Right lobe of liver (tissue), 6 donors: Measurements from ENCODE around the gene FHOD1. TPM values are rescaled to one million over a fixed set of nuclear protein-coding genes. Genes with fewer than 3 reads are reported as not detected.

Experiments
- ATAC-seq, 4 donors: fragments of 200-7000 bp; cut with Tn5 transposase; one replicate each; pipeline ENCODE4 v1.9.1; 2020; ENCODE audit warnings: mild to moderate bottlenecking in 4 of 4, moderate library complexity in 4 of 4
- DNase-seq, 3 donors: peaks; one replicate each; pipeline ENCODE4 v3.0.0-alpha.2; 2020
- H3K27ac ChIP-seq, 3 donors: fragments of 200-600 bp; one replicate each; pipeline ENCODE4 v1.8.0; 2022
- H3K27me3 ChIP-seq, 2 donors: fragments of 200-600 bp; one replicate each; pipeline ENCODE4 v1.8.0; 2022
- H3K36me3 ChIP-seq, 4 donors: fragments of 200-600 bp; sonication (generic) in 1 of 4; one replicate each; pipeline versions ENCODE4 v1.5.1 to v1.8.0; 2017 to 2022; ENCODE audit warnings: control low read depth in 1 of 4
- H3K4me1 ChIP-seq, 4 donors: fragments of 200-600 bp; sonication (generic) in 1 of 4; one replicate each; pipeline versions ENCODE4 v1.5.1 to v1.8.0; 2017 to 2022; ENCODE audit warnings: control low read depth in 1 of 4
- H3K4me3 ChIP-seq, 3 donors: fragments of 200-600 bp; one replicate each; pipeline ENCODE4 v1.8.0; 2022
- H3K9me3 ChIP-seq, 4 donors: fragments of 200-600 bp; sonication (generic) in 1 of 4; one replicate each; pipeline versions ENCODE4 v1.5.1 to v1.8.0; 2017 to 2022; ENCODE audit warnings: control low read depth in 1 of 4
- POLR2A ChIP-seq: fragments of 450-650 bp; IDR thresholded peaks from one replicate; pipeline ENCODE4 v1.6.1; 2017; ENCODE audit warnings: antibody characterized with exemption, mild to moderate bottlenecking
- WGBS: methylation state at CpG from one replicate; pipeline ENCODE4 v1.1.6; 2018; ENCODE audit warnings: low coverage, low lambda C conversion rate; ENCODE audit not compliant: insufficient coverage; ENCODE audit errors: missing lambda C conversion rate; 5-methylcytosine and 5-hydroxymethylcytosine counted together
- intact Hi-C, 2 donors: fragments of 100-400 bp; cut with DNase I; formaldehyde crosslinking; loops; one replicate each; pipeline versions ENCODE4 v1.11.2 to v1.14.1; 2022
- total RNA-seq, 6 experiments: library from RNA; depleted of rRNA in 2 of 6; stranded (reverse); fragments of >200 nt in 2 of 6; fragmentation: NEBNext Ultra II Directional in 3 of 6; extraction: Animal tissue kit (Norgen Biotek cat#: 25700) in 3 of 6; gene quantifications; one replicate each; pipeline versions ENCODE4 v1.1.0 to v1.2.4, GENCODE V29; 2016 to 2023
- TF ChIP-seq, protein P1 (sequence below), 4 donors: fragments of 200-600 bp in 3 of 4; fragments of 450-650 bp in 1 of 4; IDR thresholded peaks; one replicate each; pipeline versions ENCODE4 v1.5.1 to v1.8.0; 2016 to 2022; ENCODE audit warnings: antibody characterized with exemption in 4 of 4, mild to moderate bottlenecking in 2 of 4
- donor health status: DM: no; HTN: yes; CAD: no.
- donor health status: DM: no; HTN: no; CAD: no.
- donor health status: DM: no; HTN: no; CAD: no.
- donor health status: DM: no; HTN: yes; CAD: no.
- donor health status: DM: no; HTN: yes; CAD: no.

The FHOD1 gene
- total RNA-seq, 6 experiments from 2014 or later = 2.3 to 9.6 (median 3.5) TPM

GRCh38 chr16:67248073-67248400, 756 bp upstream of the FHOD1 start:
- TF ChIP-seq POLR2A = no peak
- Histone ChIP-seq H3K36me3 (no peaks in the 10 kb centered on the region), H3K9me3 (no peaks in the 10 kb centered on the region), H3K4me1 (peaks cover 0 to 42% (median 0%) of the 10 kb centered on the region in 4 donors), H3K27me3 (peaks cover 0 to 10% of the 10 kb centered on the region in 2 donors), H3K4me3 (peak overlapping the region; percentile 33 to 34 (median 33)), H3K27ac (no peak overlapping the region)
- ATAC-seq (no peak), DNase-seq (peak in 1 of 3 donors; percentile 22)
- intact Hi-C loops = no loop called here
- 20% methylated on average over 4 of the region's 7 CpGs for WGBS

DNA sequence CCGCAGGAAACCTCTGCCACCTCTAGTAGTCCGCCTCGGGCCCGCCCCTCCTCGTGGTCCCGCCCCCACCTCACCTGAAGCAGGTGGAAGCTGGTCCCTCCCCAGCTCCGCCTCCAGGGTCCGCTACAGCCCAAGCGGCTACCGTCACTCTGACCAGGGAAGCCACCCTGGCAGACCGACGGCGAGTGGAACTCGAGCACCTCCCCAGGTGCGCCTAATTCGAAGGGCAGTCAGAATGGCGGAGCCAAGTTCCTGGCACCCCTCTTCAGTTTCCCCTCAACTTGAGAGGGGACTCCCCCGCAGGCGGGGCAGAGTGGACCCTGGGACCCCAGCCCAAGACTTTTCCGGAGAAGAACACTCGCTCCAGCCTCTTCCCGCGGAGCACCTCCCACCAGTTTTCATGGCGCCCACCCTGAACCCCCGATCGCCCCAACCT, 507 bp downstream of the FHOD1 start:
- peak; percentile 7 to 26 (median 14) for ATAC-seq
- H3K27ac ChIP-seq = peak overlapping the region; percentile 65 to 82 (median 69)
- WGBS = 0% methylated on average over 7 of the region's 26 CpGs

DNA sequence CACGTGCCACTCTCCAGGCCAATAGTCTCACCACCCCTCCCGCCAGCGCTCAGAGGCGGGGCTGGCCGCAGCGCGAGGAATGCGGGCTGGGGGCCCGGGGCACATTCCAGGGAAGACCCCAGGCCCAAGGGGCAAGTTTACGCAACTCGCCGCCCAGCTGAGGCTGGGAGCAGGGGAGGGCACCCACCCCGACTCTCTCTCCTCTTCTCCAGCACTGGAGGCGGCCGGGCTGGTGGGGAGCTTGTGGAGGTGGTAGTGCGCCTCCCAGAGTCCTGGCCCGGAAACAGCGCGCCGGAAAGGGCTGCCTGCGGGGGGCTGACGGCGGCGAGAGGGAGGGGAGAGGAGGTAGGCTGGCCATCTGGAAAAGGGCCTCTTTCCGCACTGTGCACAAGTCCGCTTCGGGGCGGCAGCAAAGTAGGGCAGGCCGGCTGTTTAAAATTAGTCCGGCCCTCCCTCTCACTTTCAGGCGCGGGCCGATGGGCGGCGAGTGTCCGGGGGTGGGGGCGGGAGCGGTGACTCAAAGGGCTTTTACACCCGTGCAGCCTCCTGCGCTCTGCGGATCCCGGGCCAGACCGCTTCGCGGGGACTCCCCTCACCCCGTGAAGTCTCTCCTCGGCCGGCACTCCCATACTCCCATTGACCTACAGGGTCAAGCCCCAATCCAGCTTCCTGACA, 1.1 kb downstream of the FHOD1 start:
- WGBS = 4% methylated on average over 9 of the region's 48 CpGs
- DNase-seq (peak; percentile 71 to 77 (median 76)), ATAC-seq (peak; percentile 33 to 54 (median 40))
- peak overlapping the region; percentile 65 to 82 (median 69) for H3K27ac ChIP-seq
- H3K4me3 ChIP-seq = peak overlapping the region; percentile 58 to 66 (median 64)
- no peaks in the 10 kb centered on the region for H3K36me3 ChIP-seq
- no peak for TF ChIP-seq POLR2A
- TF ChIP-seq, protein P1, sequence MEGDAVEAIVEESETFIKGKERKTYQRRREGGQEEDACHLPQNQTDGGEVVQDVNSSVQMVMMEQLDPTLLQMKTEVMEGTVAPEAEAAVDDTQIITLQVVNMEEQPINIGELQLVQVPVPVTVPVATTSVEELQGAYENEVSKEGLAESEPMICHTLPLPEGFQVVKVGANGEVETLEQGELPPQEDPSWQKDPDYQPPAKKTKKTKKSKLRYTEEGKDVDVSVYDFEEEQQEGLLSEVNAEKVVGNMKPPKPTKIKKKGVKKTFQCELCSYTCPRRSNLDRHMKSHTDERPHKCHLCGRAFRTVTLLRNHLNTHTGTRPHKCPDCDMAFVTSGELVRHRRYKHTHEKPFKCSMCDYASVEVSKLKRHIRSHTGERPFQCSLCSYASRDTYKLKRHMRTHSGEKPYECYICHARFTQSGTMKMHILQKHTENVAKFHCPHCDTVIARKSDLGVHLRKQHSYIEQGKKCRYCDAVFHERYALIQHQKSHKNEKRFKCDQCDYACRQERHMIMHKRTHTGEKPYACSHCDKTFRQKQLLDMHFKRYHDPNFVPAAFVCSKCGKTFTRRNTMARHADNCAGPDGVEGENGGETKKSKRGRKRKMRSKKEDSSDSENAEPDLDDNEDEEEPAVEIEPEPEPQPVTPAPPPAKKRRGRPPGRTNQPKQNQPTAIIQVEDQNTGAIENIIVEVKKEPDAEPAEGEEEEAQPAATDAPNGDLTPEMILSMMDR (IDR thresholded peaks at IDR 0.05) = peak; percentile 2 to 30 (median 20)
- intact Hi-C loops = no loop called here
- H3K4me1 ChIP-seq = peaks cover 0 to 48% (median 0%) of the 10 kb centered on the region in 4 donors
- H3K9me3 ChIP-seq = no peaks in the 10 kb centered on the region
- H3K27me3 ChIP-seq = peaks cover 0 to 10% of the 10 kb centered on the region in 2 donors

More for the DNA sequence above, 507 bp downstream of the FHOD1 start:
- H3K9me3 ChIP-seq = no peaks in the 10 kb centered on the region
- no peak for TF ChIP-seq POLR2A
- TF ChIP-seq, protein P1 (IDR thresholded peaks at IDR 0.05) = no peak
- H3K36me3 ChIP-seq = no peaks in the 10 kb centered on the region
- H3K4me3 ChIP-seq = peak overlapping the region; percentile 58 to 66 (median 64)
- H3K27me3 ChIP-seq = peaks cover 0 to 10% of the 10 kb centered on the region in 2 donors
- H3K4me1 ChIP-seq = peaks cover 0 to 46% (median 0%) of the 10 kb centered on the region in 4 donors
- DNase-seq = peak; percentile 65 to 74 (median 66)
- intact Hi-C loops = no loop called here

- H3K4me3 ChIP-seq = peak overlapping the region; percentile 58 to 66 (median 64)
- no peaks in the 10 kb centered on the region for H3K36me3 ChIP-seq
- ATAC-seq (no peak), DNase-seq (no peak)
- peak overlapping the region; percentile 65 to 82 (median 69) for H3K27ac ChIP-seq
- TF ChIP-seq POLR2A = no peak
- TF ChIP-seq, protein P1 (IDR thresholded peaks at IDR 0.05) = no peak
- 35% methylated on average over 7 of the region's 8 CpGs for WGBS
- intact Hi-C loops = no loop called here
- no peaks in the 10 kb centered on the region for H3K9me3 ChIP-seq
- H3K27me3 ChIP-seq = peaks cover 0 to 10% of the 10 kb centered on the region in 2 donors
- H3K4me1 ChIP-seq = peaks cover 0 to 53% (median 0%) of the 10 kb centered on the region in 4 donors
Measured at GRCh38 chr16:67245674-67246080, 1.6 kb downstream of the FHOD1 start.

DNA sequence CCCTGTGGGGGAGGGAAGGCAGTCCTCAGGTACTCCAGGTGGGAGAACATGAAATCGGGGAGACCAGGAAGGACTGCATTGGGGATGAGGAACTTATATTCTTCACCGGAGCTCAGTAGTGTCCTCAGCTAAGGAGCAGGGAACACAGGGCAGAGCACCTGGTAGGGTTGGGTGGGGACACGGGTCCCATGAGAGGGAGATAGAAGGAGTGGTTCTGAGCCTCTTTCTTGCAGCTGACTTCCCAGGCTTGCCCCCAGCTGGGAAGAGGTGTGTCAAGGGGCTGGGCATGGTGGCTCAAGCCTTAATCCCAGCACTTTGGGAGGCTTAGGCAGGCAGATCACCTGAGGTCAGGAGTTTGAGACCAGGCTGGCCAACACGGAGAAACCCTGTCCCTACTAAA, 2.1 kb downstream of the FHOD1 start:
- Histone ChIP-seq H3K27ac (peak overlapping the region; percentile 53 to 81 (median 65)), H3K9me3 (no peaks in the 10 kb centered on the region), H3K4me1 (peaks cover 0 to 56% (median 0%) of the 10 kb centered on the region in 4 donors), H3K36me3 (no peaks in the 10 kb centered on the region), H3K4me3 (no peak overlapping the region), H3K27me3 (peaks cover 0 to 10% of the 10 kb centered on the region in 2 donors)
- intact Hi-C loops = no loop called here
- no peak for TF ChIP-seq POLR2A
- TF ChIP-seq, protein P1 (IDR thresholded peaks at IDR 0.05) = no peak
- peak in 2 of 3 donors; percentile 13 to 24 for DNase-seq
- no peak for ATAC-seq
- 62% methylated on average over 3 of the region's 4 CpGs for WGBS
